GM12878 (cell line): ENCODE data around the gene KCNMB2. TPM values are rescaled to one million over a fixed set of nuclear protein-coding genes. Genes with fewer than 3 reads are reported as not detected.

ENCODE experiments used
- ATF3 ChIP-seq: IDR thresholded peaks from 2 replicates; pipeline ENCODE4 v1.6.1; 2011; ENCODE audit warnings: low read depth, mild to moderate bottlenecking, low read length, moderate library complexity, borderline replicate concordance; ENCODE audit errors: extremely low read depth
- ATF7 ChIP-seq: fragments of 450-650 bp; IDR thresholded peaks from 2 replicates; pipeline ENCODE4 v1.6.1; 2016; ENCODE audit warnings: low read depth, mild to moderate bottlenecking
- BRCA1 ChIP-seq: IDR thresholded peaks from 2 replicates; pipeline ENCODE4 v1.6.1; 2011; ENCODE audit warnings: low read depth, low read length, improper control_type of control experiment
- CHD4 ChIP-seq: fragments of 200-600 bp; sonication (generic); IDR thresholded peaks from 2 replicates; pipeline ENCODE4 v1.6.1; 2016; ENCODE audit warnings: mild to moderate bottlenecking
- E2F8 ChIP-seq: fragments of 450-650 bp; IDR thresholded peaks from 2 replicates; pipeline ENCODE4 v1.6.1; 2018; ENCODE audit warnings: mild to moderate bottlenecking, low read depth, moderate library complexity; ENCODE audit not compliant: partially characterized antibody
- EED ChIP-seq: sonication (generic); IDR thresholded peaks from 2 replicates; pipeline ENCODE4 v1.6.1; 2016; ENCODE audit warnings: antibody characterized with exemption, low read depth
- IKZF2 ChIP-seq, 2 experiments: fragments of 450-650 bp; IDR thresholded peaks; 2 replicates each; pipeline ENCODE4 v1.6.1; 2017; ENCODE audit warnings: mild to moderate bottlenecking in 2 of 2, moderate library complexity in 2 of 2
- KDM1A ChIP-seq: fragments of 200-600 bp; sonication (generic); IDR thresholded peaks from 2 replicates; pipeline ENCODE4 v1.6.1; 2016; ENCODE audit warnings: borderline replicate concordance
- MEF2A ChIP-seq: IDR thresholded peaks from 2 replicates; pipeline ENCODE4 v1.6.1; 2011; ENCODE audit warnings: low read depth, mild to moderate bottlenecking, low read length, moderate library complexity; ENCODE audit not compliant: insufficient read depth
- MYC ChIP-seq: IDR thresholded peaks from 2 replicates; pipeline ENCODE4 v1.6.1; 2011; ENCODE audit warnings: mild to moderate bottlenecking, low read length, moderate library complexity, inconsistent platforms; ENCODE audit not compliant: insufficient read depth, insufficient replicate concordance, insufficient read length, severe bottlenecking
- POLR2AphosphoS2 ChIP-seq: IDR thresholded peaks from 2 replicates; pipeline ENCODE4 v1.6.1; 2011; ENCODE audit warnings: low read depth, mild to moderate bottlenecking, low read length, improper control_type of control experiment, moderate library complexity
- POLR2AphosphoS5 ChIP-seq: IDR thresholded peaks from 2 replicates; pipeline ENCODE4 v1.6.1; 2011; ENCODE audit warnings: mild to moderate bottlenecking, low read length, inconsistent platforms
- POU2F2 ChIP-seq: IDR thresholded peaks from 3 replicates; pipeline ENCODE4 v1.6.1; 2011; ENCODE audit warnings: low read depth, mild to moderate bottlenecking, low read length, borderline replicate concordance
- TARDBP ChIP-seq: IDR thresholded peaks from 2 replicates; pipeline ENCODE4 v1.6.1; 2016; ENCODE audit warnings: borderline replicate concordance
- YBX1 ChIP-seq: fragments of 450-650 bp; IDR thresholded peaks from 2 replicates; pipeline ENCODE4 v1.6.1; 2016; ENCODE audit warnings: antibody characterized with exemption
- ZNF217 ChIP-seq: fragments of 450-650 bp; IDR thresholded peaks from 2 replicates; pipeline ENCODE4 v1.6.1; 2017; ENCODE audit warnings: antibody characterized with exemption, mild to moderate bottlenecking
- polyA plus RNA-seq, 11 experiments: library from polyadenylated mRNA; depleted of rRNA in 4 of 11; unstranded in 6 of 11; stranded (reverse) in 5 of 11; fragments of >200 nt; fragmentation: Nextera tagmentation in 4 of 11; fragmentation: Illumina TruSeq in 1 of 11; extraction: Ambion mirVana in 4 of 11; extraction: Trizol in 1 of 11; gene quantifications; 1 replicate in 1 of 11; 2 replicates in 10 of 11; pipeline versions ENCODE4 v1.2.1 to v1.2.3, GENCODE V29; 2011 to 2016; ENCODE audit warnings: inconsistent platforms in 2 of 11, missing spikeins in 2 of 11, low read depth in 1 of 11
- total RNA-seq, 4 experiments: library from RNA; depleted of rRNA in 3 of 4; stranded (reverse); fragments of >200 nt in 3 of 4; fragmentation: Illumina TruSeq in 1 of 4; extraction: Trizol in 1 of 4; gene quantifications; 2 replicates each; pipeline versions ENCODE4 v1.2.1 to v1.2.3, GENCODE V29; 2013 to 2021
- TF ChIP-seq, protein P1 (sequence below): fragments of 450-650 bp; IDR thresholded peaks from 2 replicates; pipeline ENCODE4 v1.6.1; 2016; ENCODE audit warnings: mild to moderate bottlenecking
- TF ChIP-seq, protein P2 (sequence below), 3 experiments: IDR thresholded peaks in 2 of 3; conservative IDR thresholded peaks in 1 of 3; 2 replicates each; pipeline ENCODE4 v1.5.1; 2011; ENCODE audit warnings: low read depth in 3 of 3, low read length in 3 of 3, mild to moderate bottlenecking in 3 of 3, control low read depth in 2 of 3, moderate library complexity in 2 of 3, inconsistent platforms in 1 of 3, mixed read lengths in 1 of 3; ENCODE audit not compliant: control insufficient read depth in 2 of 3, insufficient read depth in 1 of 3; ENCODE audit errors: extremely low read depth in 1 of 3
- TF ChIP-seq, protein P3 (sequence below): IDR thresholded peaks from 2 replicates; pipeline ENCODE4 v1.6.1; 2012; ENCODE audit warnings: low read depth, low read length, improper control_type of control experiment
- TF ChIP-seq, protein P4 (sequence below): IDR thresholded peaks from 2 replicates; pipeline ENCODE4 v1.6.1; 2012; ENCODE audit warnings: low read depth, low read length, improper control_type of control experiment

The KCNMB2 gene
- total and polyA plus RNA-seq, 10 of the 15 experiments (the other 5 are each of a cell fraction or from before 2014, with no cell fraction given): 0.22 to 18.8 (median 11.0) TPM

DNA sequence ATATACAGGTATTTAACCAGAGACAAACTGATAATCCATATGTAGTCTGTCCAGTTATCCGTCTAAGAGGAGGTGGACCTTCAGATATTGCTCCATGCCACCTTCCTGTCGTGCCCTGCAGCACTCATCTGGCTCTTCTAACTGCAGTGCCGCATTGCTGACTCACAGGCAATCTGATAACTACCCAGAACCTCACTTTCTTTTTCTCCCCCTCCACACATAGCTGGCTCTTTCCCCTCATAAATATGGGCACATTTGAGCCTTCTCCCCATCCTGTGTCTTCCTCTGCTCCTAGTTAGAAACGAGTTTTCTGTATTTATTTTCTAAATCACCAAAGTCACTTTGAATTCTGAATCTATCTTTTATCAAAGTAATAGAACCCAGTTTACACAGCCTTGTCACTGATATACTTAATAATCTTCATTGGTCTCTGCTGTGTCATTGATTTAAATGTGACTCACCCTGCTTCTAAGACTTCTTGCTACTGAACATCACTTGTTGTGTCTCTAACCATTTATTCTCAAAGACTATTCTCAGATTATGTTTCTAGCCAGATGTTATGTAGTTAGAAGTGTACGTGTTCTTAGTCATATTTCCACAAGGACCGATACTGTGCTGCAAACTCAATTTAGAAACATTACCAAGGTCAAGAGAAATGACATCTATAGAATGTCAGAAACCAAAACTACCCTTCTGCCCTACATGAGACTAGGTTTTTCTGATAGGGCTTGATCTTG lies 17.4 kb upstream of the KCNMB2 start (continued):
- TF ChIP-seq BRCA1 (no peak), KDM1A (no peak), ATF3 (no peak), ZNF217 (0 out of 2 replicates have a peak, but pooled peaks have one; percentile 49), E2F8 (peak; percentile 21), MYC (no peak), POLR2AphosphoS5 (peak; percentile 88), YBX1 (no peak), TARDBP (no peak; the same call in 1 of the 2 replicates), MEF2A (peak; percentile 96), CHD4 (no peak), POU2F2 (no peak), IKZF2 (IDR thresholded peaks at IDR 0.05) (peak; percentile 64 to 75; a peak in 3 of 4 replicates), ATF7 (peak; percentile 94), POLR2AphosphoS2 (peak; percentile 55; the same call in 1 of the 2 replicates), EED (peak; percentile 18; the same call in 1 of the 2 replicates)
- TF ChIP-seq, protein P1, sequence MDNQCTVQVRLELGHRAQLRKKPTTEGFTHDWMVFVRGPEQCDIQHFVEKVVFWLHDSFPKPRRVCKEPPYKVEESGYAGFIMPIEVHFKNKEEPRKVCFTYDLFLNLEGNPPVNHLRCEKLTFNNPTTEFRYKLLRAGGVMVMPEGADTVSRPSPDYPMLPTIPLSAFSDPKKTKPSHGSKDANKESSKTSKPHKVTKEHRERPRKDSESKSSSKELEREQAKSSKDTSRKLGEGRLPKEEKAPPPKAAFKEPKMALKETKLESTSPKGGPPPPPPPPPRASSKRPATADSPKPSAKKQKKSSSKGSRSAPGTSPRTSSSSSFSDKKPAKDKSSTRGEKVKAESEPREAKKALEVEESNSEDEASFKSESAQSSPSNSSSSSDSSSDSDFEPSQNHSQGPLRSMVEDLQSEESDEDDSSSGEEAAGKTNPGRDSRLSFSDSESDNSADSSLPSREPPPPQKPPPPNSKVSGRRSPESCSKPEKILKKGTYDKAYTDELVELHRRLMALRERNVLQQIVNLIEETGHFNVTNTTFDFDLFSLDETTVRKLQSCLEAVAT: peak; percentile 72
- TF ChIP-seq, protein P2, sequence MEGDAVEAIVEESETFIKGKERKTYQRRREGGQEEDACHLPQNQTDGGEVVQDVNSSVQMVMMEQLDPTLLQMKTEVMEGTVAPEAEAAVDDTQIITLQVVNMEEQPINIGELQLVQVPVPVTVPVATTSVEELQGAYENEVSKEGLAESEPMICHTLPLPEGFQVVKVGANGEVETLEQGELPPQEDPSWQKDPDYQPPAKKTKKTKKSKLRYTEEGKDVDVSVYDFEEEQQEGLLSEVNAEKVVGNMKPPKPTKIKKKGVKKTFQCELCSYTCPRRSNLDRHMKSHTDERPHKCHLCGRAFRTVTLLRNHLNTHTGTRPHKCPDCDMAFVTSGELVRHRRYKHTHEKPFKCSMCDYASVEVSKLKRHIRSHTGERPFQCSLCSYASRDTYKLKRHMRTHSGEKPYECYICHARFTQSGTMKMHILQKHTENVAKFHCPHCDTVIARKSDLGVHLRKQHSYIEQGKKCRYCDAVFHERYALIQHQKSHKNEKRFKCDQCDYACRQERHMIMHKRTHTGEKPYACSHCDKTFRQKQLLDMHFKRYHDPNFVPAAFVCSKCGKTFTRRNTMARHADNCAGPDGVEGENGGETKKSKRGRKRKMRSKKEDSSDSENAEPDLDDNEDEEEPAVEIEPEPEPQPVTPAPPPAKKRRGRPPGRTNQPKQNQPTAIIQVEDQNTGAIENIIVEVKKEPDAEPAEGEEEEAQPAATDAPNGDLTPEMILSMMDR (IDR thresholded peaks at IDR 0.05 in 2 of 3, conservative IDR thresholded peaks at IDR 0.05 in 1 of 3; ENCODE audit: control insufficient read depth in 2 of 3, extremely low read depth in 1 of 3, insufficient read depth in 1 of 3, low read depth in 3 of 3, low read length in 3 of 3): no peak
- TF ChIP-seq, protein P3, sequence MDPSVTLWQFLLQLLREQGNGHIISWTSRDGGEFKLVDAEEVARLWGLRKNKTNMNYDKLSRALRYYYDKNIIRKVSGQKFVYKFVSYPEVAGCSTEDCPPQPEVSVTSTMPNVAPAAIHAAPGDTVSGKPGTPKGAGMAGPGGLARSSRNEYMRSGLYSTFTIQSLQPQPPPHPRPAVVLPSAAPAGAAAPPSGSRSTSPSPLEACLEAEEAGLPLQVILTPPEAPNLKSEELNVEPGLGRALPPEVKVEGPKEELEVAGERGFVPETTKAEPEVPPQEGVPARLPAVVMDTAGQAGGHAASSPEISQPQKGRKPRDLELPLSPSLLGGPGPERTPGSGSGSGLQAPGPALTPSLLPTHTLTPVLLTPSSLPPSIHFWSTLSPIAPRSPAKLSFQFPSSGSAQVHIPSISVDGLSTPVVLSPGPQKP: no peak
- TF ChIP-seq, protein P4, sequence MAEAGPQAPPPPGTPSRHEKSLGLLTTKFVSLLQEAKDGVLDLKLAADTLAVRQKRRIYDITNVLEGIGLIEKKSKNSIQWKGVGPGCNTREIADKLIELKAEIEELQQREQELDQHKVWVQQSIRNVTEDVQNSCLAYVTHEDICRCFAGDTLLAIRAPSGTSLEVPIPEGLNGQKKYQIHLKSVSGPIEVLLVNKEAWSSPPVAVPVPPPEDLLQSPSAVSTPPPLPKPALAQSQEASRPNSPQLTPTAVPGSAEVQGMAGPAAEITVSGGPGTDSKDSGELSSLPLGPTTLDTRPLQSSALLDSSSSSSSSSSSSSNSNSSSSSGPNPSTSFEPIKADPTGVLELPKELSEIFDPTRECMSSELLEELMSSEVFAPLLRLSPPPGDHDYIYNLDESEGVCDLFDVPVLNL: no peak
